ENCODE data around the gene YARS2.

Gene YARS2

DNA sequence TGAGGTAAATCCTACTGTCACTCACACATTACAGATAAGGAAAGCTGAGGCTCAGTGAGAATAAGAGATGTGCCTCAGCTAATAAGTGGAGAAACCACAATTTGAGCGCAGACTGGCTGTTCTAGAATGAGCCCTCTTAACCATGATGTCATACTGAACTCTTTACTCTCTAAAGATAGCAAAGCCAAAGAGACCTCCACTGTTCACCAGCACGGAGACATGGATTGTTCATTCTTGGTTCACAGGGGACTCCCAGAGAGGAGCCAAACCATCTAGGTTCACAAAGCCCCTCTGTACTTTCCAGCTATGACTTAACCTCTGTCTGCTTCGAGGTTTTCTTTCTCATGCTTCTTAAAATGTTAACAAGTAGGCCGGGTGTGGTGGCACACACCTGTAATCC is 32.7 kb upstream of the YARS2 start:
- no peak for TF ChIP-seq CTCF (IDR thresholded peaks at IDR 0.05; ENCODE audit: insufficient read depth, missing control alignments)
- no peak for FAIRE-seq
- DNase-seq (ENCODE audit: insufficient read length, low spot score), result no peak

- DNase-seq (ENCODE audit: insufficient read length, low spot score) (no peak), FAIRE-seq (no peak)
- TF ChIP-seq CTCF (IDR thresholded peaks at IDR 0.05; ENCODE audit: insufficient read depth, missing control alignments), result no peak
These were observed 29.9 kb upstream of the YARS2 start for GRCh38 chr12:32785557-32785956.

DNA sequence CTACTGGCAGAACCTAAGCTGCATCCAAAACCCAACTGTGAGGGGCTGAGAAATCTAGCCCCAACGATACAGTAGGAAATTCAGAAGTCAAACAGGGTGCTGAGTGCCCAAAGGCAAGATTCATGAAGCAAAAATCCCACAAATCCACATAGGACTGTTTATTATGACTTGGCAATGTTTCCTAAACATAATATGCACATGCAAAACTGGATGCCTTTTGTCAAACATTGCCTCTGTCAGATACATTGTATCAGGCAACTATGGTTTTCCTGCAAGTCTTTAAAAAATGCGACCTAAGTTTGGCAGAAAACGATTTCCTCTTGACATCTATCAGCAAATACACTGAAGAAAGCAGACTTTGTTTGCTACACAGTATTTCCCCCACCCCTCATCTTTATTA is 27.3 kb upstream of the YARS2 start:
- DNase-seq (ENCODE audit: insufficient read length, low spot score) (no peak), FAIRE-seq (no peak)
- TF ChIP-seq CTCF (IDR thresholded peaks at IDR 0.05; ENCODE audit: insufficient read depth, missing control alignments), result no peak

GRCh38 chr12:32780071-32780470 is 24.4 kb upstream of the YARS2 start:
- DNase-seq (ENCODE audit: insufficient read length, low spot score) (no peak), FAIRE-seq (no peak)

DNA sequence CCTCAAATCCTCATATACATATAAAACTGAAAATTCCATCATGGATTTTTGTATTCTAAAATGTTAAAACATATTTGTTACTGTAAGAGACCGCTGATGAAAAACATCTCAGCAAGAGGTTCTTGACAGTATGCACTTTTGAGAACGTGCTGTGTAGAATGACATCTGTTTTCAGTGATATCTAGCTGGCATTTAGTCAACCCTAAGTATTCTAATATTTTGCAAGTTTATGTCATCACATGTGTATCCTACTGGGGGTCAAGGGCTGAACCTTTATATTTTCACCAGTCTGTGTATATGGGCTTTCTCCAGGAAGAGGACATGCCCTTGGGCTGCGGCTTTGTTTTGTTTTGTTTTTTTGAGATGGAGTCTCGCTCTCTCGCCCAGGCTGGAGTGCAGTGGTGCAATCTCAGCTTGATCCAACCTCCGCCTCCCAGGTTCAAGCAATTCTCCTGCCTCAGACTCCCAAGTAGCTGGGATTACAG is 22.0 kb upstream of the YARS2 start:
- DNase-seq (ENCODE audit: insufficient read length, low spot score), result no peak
- no peak for TF ChIP-seq CTCF (IDR thresholded peaks at IDR 0.05; ENCODE audit: insufficient read depth, missing control alignments)
- no peak for FAIRE-seq

More at GRCh38 chr12:32780071-32780470, 24.4 kb upstream of the YARS2 start:
- no peak for TF ChIP-seq CTCF (IDR thresholded peaks at IDR 0.05; ENCODE audit: insufficient read depth, missing control alignments)

- FAIRE-seq, result no peak
- no peak for TF ChIP-seq CTCF (IDR thresholded peaks at IDR 0.05; ENCODE audit: insufficient read depth, missing control alignments)
- no peak for DNase-seq (ENCODE audit: insufficient read length, low spot score)
These were observed 21.5 kb upstream of the YARS2 start for GRCh38 chr12:32777159-32777558.

GRCh38 chr12:32776258-32776657 is 20.6 kb upstream of the YARS2 start:
- no peak for FAIRE-seq
- TF ChIP-seq CTCF (IDR thresholded peaks at IDR 0.05; ENCODE audit: insufficient read depth, missing control alignments), result no peak
- DNase-seq (ENCODE audit: insufficient read length, low spot score), result no peak
